H9 (cell line): Measurements from ENCODE around the gene ETFRF1. TPM values are rescaled to one million over a fixed set of nuclear protein-coding genes. Genes with fewer than 3 reads are reported as not detected.

ENCODE experiments used
- DNase-seq: peaks from one replicate; pipeline ENCODE4 v3.0.0-alpha.2; 2017
- H2AFZ ChIP-seq: one replicate; pipeline ENCODE4 v1.6.1; 2013; ENCODE audit warnings: mild to moderate bottlenecking, low read length, control low read depth, moderate library complexity
- H2AK5ac ChIP-seq: 2 replicates; pipeline ENCODE4 v1.6.1; 2013; ENCODE audit warnings: low read length, control low read depth, mixed read lengths; ENCODE audit not compliant: insufficient read length
- H2BK120ac ChIP-seq: one replicate; pipeline ENCODE4 v1.6.1; 2013; ENCODE audit warnings: low read depth, mild to moderate bottlenecking, low read length, control low read depth, inconsistent platforms; ENCODE audit not compliant: poor library complexity, severe bottlenecking
- H2BK12ac ChIP-seq: 2 replicates; pipeline ENCODE4 v1.6.1; 2013; ENCODE audit warnings: low read length, control low read depth, mixed read lengths, low read depth; ENCODE audit not compliant: insufficient read length
- H2BK15ac ChIP-seq: 2 replicates; pipeline ENCODE4 v1.6.1; 2013; ENCODE audit warnings: low read depth, low read length, control low read depth
- H2BK20ac ChIP-seq: one replicate; pipeline ENCODE4 v1.6.1; 2013; ENCODE audit warnings: low read depth, mild to moderate bottlenecking, low read length, control low read depth, inconsistent platforms; ENCODE audit not compliant: poor library complexity, severe bottlenecking
- H2BK5ac ChIP-seq: 2 replicates; pipeline ENCODE4 v1.6.1; 2013; ENCODE audit warnings: low read length, control low read depth, mixed read lengths; ENCODE audit not compliant: insufficient read length
- H3K14ac ChIP-seq: 2 replicates; pipeline ENCODE4 v1.6.1; 2013; ENCODE audit warnings: low read length, control low read depth; ENCODE audit not compliant: insufficient read depth
- H3K18ac ChIP-seq: 2 replicates; pipeline ENCODE4 v1.6.1; 2013; ENCODE audit warnings: low read depth, mild to moderate bottlenecking, mixed read lengths, low read length, control low read depth; ENCODE audit not compliant: insufficient read length
- H3K23ac ChIP-seq: 2 replicates; pipeline ENCODE4 v1.6.1; 2013; ENCODE audit warnings: low read length, control low read depth, mixed read lengths, low read depth; ENCODE audit not compliant: insufficient read length
- H3K23me2 ChIP-seq: 2 replicates; pipeline ENCODE4 v1.6.1; 2013; ENCODE audit warnings: low read depth, mild to moderate bottlenecking, mixed read lengths, low read length, control low read depth; ENCODE audit not compliant: insufficient read length, poor library complexity, severe bottlenecking
- H3K27ac ChIP-seq: 2 replicates; pipeline ENCODE4 v1.5.1; 2013; ENCODE audit warnings: low read length, control low read depth, mixed read lengths, low read depth; ENCODE audit not compliant: insufficient read length
- H3K27me3 ChIP-seq: 2 replicates; pipeline ENCODE4 v1.6.1; 2013; ENCODE audit warnings: low read length, control low read depth, inconsistent platforms; ENCODE audit not compliant: insufficient read depth
- H3K4ac ChIP-seq: 2 replicates; pipeline ENCODE4 v1.6.1; 2013; ENCODE audit warnings: low read depth, mild to moderate bottlenecking, control low read depth, inconsistent platforms, low read length, moderate library complexity
- H3K4me1 ChIP-seq: 2 replicates; pipeline ENCODE4 v1.6.1; 2013; ENCODE audit warnings: low read length, control low read depth, inconsistent platforms; ENCODE audit not compliant: insufficient read depth
- H3K4me2 ChIP-seq: 2 replicates; pipeline ENCODE4 v1.6.1; 2013; ENCODE audit warnings: low read length, control low read depth, mixed read lengths; ENCODE audit not compliant: insufficient read length, insufficient read depth
- H3K56ac ChIP-seq: 2 replicates; pipeline ENCODE4 v1.6.1; 2013; ENCODE audit warnings: low read depth, mild to moderate bottlenecking, mixed read lengths, low read length, control low read depth; ENCODE audit not compliant: insufficient read length
- H3K79me1 ChIP-seq: 2 replicates; pipeline ENCODE4 v1.6.1; 2013; ENCODE audit warnings: low read depth, mild to moderate bottlenecking, moderate library complexity, low read length, control low read depth, inconsistent platforms; ENCODE audit not compliant: insufficient read depth, poor library complexity, severe bottlenecking
- H3K79me2 ChIP-seq: 2 replicates; pipeline ENCODE4 v1.6.1; 2013; ENCODE audit warnings: low read length, control low read depth, inconsistent platforms; ENCODE audit not compliant: insufficient read depth
- H3K9ac ChIP-seq: 2 replicates; pipeline ENCODE4 v1.6.1; 2013; ENCODE audit warnings: low read length, control low read depth, mixed read lengths; ENCODE audit not compliant: insufficient read length; ENCODE audit errors: extremely low read depth
- H3K9me3 ChIP-seq: one replicate; pipeline ENCODE4 v1.6.1; 2013; ENCODE audit warnings: low read depth, low read length, inconsistent platforms; ENCODE audit not compliant: control insufficient read depth
- H3T11ph ChIP-seq: one replicate; pipeline ENCODE4 v1.6.1; 2013; ENCODE audit warnings: mild to moderate bottlenecking, low read length, control low read depth, inconsistent platforms
- H4K20me1 ChIP-seq: one replicate; pipeline ENCODE4 v1.6.1; 2013; ENCODE audit not compliant: control insufficient read depth, insufficient read length, insufficient read depth
- H4K5ac ChIP-seq: 2 replicates; pipeline ENCODE4 v1.6.1; 2013; ENCODE audit warnings: low read depth, mild to moderate bottlenecking, mixed read lengths, low read length, control low read depth; ENCODE audit not compliant: insufficient read length
- H4K8ac ChIP-seq: replicated peaks from 2 replicates; pipeline ENCODE4 v1.6.1; 2013; ENCODE audit warnings: low read length, control low read depth, mixed read lengths, low read depth; ENCODE audit not compliant: insufficient read length
- H4K91ac ChIP-seq: 2 replicates; pipeline ENCODE4 v1.6.1; 2013; ENCODE audit warnings: low read depth, mild to moderate bottlenecking, moderate library complexity, mixed read lengths, low read length, control low read depth; ENCODE audit not compliant: insufficient read length
- H3K27ac Mint-ChIP-seq, 3 experiments: 2 replicates in 2 of 3; 3 replicates in 1 of 3; pipeline ENCODE4 v1.8.0; 2020 to 2021; ENCODE audit warnings: mixed read lengths in 3 of 3, mild to moderate bottlenecking in 1 of 3, moderate library complexity in 1 of 3
- H3K27me3 Mint-ChIP-seq: 2 replicates; pipeline ENCODE4 v1.8.0; 2021; ENCODE audit warnings: low read depth, mild to moderate bottlenecking, moderate library complexity, mixed read lengths
- H3K36me3 Mint-ChIP-seq, 3 experiments: 2 replicates in 2 of 3; 3 replicates in 1 of 3; pipeline ENCODE4 v1.8.0; 2020 to 2021; ENCODE audit warnings: low read depth in 3 of 3, mixed read lengths in 3 of 3; ENCODE audit not compliant: insufficient read depth in 1 of 3
- H3K4me1 Mint-ChIP-seq, 2 experiments: 2 replicates each; pipeline ENCODE4 v1.8.0; 2020; ENCODE audit warnings: mixed read lengths in 2 of 2
- H3K4me3 Mint-ChIP-seq, 2 experiments: 2 replicates in 1 of 2; 3 replicates in 1 of 2; pipeline ENCODE4 v1.8.0; 2020 to 2021; ENCODE audit warnings: mild to moderate bottlenecking in 2 of 2, mixed read lengths in 2 of 2, moderate library complexity in 1 of 2
- H3K9me3 Mint-ChIP-seq, 2 experiments: 2 replicates in 1 of 2; 3 replicates in 1 of 2; pipeline ENCODE4 v1.8.0; 2020; ENCODE audit warnings: mild to moderate bottlenecking in 2 of 2, mixed read lengths in 2 of 2, moderate library complexity in 1 of 2
- WGBS: extraction: QIAGEN DNeasy Blood & Tissue Kit; methylation state at CpG from one replicate; pipeline ENCODE4 v1.1.7; 2013; ENCODE audit warnings: missing lambda C conversion rate, low lambda C conversion rate, mixed read lengths; ENCODE audit not compliant: insufficient read length; ENCODE audit errors: extremely low coverage; 5-methylcytosine and 5-hydroxymethylcytosine counted together
- total RNA-seq: library from RNA; stranded (reverse); gene quantifications from 2 replicates; pipeline ENCODE4 v1.2.1, GENCODE V29; 2021
- TF ChIP-seq, protein P1 (sequence below): fragments of 200-600 bp; sonication (generic); conservative IDR thresholded peaks from 3 replicates; pipeline ENCODE4 v1.8.0; 2021; ENCODE audit warnings: antibody characterized with exemption, mild to moderate bottlenecking

Gene ETFRF1
- total RNA-seq, 1 experiment from 2014 or later, result 7.6 TPM

DNA sequence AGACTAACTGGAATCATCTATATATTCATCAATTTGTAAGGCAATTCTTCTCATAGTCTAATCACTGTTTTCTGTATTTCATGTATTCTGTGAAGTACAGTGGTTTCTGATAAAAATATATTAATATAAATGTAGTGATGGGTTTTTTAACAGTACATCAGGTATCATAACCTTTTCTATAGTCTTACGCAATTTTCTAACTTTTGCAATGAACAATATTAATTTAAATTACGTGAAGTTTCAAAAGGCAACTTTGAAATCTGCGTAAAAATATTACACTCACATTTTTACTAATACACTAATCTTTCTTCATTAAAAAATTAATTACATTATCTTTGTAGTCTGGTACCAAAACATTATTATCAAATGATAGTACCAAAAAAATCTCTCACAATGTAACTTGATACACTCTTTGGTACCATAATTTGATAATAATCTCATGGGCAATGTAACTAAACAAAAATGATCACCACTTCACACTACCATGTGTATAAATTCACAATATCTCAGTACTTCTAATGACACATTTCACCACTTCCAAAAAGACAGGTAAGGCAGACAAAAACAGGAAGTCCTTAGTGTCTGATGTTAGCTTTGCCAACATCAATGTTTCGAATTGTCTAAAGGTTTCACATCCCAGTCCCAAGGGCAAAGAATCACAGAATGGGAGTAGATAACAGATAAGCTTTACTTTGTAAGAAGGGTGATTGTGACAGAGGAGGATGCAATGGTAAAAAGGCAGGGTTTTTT, 8.8 kb upstream of the ETFRF1 start:
- Histone ChIP-seq H4K5ac (no peak overlapping the region), H4K8ac (no peak overlapping the region), H3K23me2 (no peaks in the 10 kb centered on the region), H3K27ac (no peak overlapping the region), H3K4me2 (no peak overlapping the region), H3K9ac (no peak overlapping the region), H3K18ac (no peak overlapping the region), H3T11ph (no peak overlapping the region), H3K23ac (no peak overlapping the region), H3K4me1 (no peaks in the 10 kb centered on the region), H3K9me3 (no peaks in the 10 kb centered on the region), H4K91ac (no peak overlapping the region), H3K56ac (no peak overlapping the region), H2AFZ (no peak overlapping the region), H2BK20ac (no peak overlapping the region), H3K27me3 (no peaks in the 10 kb centered on the region), H2BK15ac (no peak overlapping the region), H2BK120ac (no peak overlapping the region), H3K79me2 (no peaks in the 10 kb centered on the region), H2AK5ac (no peak overlapping the region), H3K14ac (no peak overlapping the region), H2BK12ac (no peak overlapping the region), H3K79me1 (no peaks in the 10 kb centered on the region), H2BK5ac (no peak overlapping the region), H4K20me1 (no peaks in the 10 kb centered on the region), H3K4ac (no peak overlapping the region)
- DNase-seq, result no peak
- Mint-ChIP-seq H3K4me1 (no peaks in the 10 kb centered on the region), H3K27ac (no peak overlapping the region), H3K9me3 (no peaks in the 10 kb centered on the region), H3K4me3 (no peak overlapping the region), H3K36me3 (no peaks in the 10 kb centered on the region), H3K27me3 (no peaks in the 10 kb centered on the region; the same call in 1 of the 2 replicates)
- TF ChIP-seq, protein P1, sequence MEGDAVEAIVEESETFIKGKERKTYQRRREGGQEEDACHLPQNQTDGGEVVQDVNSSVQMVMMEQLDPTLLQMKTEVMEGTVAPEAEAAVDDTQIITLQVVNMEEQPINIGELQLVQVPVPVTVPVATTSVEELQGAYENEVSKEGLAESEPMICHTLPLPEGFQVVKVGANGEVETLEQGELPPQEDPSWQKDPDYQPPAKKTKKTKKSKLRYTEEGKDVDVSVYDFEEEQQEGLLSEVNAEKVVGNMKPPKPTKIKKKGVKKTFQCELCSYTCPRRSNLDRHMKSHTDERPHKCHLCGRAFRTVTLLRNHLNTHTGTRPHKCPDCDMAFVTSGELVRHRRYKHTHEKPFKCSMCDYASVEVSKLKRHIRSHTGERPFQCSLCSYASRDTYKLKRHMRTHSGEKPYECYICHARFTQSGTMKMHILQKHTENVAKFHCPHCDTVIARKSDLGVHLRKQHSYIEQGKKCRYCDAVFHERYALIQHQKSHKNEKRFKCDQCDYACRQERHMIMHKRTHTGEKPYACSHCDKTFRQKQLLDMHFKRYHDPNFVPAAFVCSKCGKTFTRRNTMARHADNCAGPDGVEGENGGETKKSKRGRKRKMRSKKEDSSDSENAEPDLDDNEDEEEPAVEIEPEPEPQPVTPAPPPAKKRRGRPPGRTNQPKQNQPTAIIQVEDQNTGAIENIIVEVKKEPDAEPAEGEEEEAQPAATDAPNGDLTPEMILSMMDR, result no peak
- WGBS, result 100% methylated on average over 1 of the region's 4 CpGs
